Measurements from ENCODE around the gene PLEKHM2. TPM values are rescaled to one million over a fixed set of nuclear protein-coding genes. Genes with fewer than 3 reads are reported as not detected.

PLEKHM2 gene, protein sequence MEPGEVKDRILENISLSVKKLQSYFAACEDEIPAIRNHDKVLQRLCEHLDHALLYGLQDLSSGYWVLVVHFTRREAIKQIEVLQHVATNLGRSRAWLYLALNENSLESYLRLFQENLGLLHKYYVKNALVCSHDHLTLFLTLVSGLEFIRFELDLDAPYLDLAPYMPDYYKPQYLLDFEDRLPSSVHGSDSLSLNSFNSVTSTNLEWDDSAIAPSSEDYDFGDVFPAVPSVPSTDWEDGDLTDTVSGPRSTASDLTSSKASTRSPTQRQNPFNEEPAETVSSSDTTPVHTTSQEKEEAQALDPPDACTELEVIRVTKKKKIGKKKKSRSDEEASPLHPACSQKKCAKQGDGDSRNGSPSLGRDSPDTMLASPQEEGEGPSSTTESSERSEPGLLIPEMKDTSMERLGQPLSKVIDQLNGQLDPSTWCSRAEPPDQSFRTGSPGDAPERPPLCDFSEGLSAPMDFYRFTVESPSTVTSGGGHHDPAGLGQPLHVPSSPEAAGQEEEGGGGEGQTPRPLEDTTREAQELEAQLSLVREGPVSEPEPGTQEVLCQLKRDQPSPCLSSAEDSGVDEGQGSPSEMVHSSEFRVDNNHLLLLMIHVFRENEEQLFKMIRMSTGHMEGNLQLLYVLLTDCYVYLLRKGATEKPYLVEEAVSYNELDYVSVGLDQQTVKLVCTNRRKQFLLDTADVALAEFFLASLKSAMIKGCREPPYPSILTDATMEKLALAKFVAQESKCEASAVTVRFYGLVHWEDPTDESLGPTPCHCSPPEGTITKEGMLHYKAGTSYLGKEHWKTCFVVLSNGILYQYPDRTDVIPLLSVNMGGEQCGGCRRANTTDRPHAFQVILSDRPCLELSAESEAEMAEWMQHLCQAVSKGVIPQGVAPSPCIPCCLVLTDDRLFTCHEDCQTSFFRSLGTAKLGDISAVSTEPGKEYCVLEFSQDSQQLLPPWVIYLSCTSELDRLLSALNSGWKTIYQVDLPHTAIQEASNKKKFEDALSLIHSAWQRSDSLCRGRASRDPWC
- 56.1 and 75.3 TPM in 2 replicates for total RNA-seq

DNA sequence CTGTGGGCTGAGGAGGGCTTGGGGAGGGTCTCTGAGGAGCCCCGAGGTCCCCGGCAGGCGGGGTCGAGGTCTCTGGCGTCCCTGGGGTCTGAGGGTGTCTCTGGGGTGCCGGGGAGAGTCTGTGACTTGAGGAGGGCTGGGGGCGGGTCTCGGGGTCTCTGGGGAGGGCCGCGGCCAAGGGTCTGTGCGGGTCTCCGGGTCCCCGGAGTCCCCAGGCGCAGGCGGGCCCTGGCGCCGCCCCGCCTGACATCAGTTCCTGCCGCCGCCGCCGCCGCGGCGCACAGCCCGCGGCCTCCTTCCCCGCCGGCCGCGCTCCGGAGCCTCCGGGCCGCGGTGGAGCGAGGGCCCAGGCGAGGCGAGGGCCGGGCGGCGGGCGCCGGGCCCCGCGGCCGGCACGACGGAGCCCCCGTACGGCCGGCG is at the start of gene PLEKHM2:
PLEKHM2 (plus strand) TSS at position 279 of the 420 bp plus-strand sequence. CDS start 239 bp downstream, outside the sequence.

DNA sequence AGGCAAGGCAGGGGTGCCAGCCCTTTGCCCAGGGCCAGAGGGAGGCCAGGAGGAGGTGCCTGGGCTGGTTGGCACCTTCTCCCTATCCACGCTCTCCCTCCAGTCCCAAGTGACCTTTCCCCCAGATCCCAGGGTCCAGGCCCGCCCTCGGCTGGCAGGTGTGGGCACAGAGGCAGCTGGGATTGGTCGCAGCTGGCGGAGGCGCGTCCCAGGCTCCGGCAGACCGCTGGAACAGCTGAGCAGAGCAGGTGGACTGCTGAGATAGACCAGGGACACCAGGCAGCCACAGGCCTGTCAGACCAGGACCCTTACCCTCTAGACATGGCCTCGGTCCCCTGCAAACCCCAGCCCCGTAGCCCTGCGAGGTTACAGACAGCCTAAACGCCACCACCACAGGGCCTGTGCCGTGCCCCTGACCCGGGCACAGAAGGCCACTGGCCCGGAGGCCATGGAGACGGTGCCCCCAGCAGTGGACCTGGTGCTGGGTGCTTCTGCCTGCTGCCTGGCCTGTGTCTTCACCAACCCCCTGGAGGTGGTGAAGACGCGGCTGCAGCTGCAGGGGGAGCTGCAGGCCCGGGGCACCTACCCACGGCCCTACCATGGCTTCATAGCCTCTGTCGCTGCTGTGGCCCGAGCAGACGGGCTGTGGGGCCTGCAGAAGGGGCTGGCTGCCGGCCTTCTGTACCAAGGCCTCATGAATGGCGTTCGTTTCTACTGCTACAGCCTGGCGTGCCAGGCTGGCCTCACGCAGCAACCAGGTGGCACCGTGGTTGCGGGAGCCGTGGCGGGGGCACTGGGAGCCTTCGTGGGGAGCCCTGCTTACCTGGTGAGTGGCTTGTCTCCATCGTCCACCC is 52.1 kb downstream of the PLEKHM2 start, which contains the start of gene SLC25A34:
SLC25A34 (plus strand) TSS at position 221 of the 854 bp plus-strand sequence; CDS start at position 449, 228 bp downstream.

DNA sequence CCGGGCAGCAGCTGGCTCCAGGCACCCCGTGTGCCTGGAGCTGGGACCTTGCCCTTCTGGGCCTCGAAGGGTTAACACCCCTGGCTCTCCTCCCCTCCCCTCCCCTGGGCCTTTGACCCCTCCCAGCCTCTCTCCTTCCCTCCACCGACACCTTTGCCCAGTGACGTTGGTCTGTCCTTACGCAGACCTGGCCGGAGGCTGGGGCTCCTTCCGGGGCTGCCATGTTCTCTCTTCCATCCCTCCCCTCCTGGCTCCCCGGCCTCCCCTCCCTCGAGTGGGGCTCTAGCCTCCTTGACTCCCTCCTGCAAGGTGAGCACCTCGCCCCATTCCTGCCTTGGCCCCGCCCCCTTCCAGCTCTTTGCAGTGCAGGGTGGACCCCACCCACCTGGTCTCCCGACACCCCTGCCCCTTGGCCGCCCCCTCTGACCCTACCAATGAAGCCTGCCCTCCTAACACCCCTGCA is 58.2 kb downstream of the PLEKHM2 start, which contains the start of gene TMEM82:
TMEM82 (plus strand) TSS at position 161 of the 463 bp plus-strand sequence; CDS start at position 222, 61 bp downstream.

DNA sequence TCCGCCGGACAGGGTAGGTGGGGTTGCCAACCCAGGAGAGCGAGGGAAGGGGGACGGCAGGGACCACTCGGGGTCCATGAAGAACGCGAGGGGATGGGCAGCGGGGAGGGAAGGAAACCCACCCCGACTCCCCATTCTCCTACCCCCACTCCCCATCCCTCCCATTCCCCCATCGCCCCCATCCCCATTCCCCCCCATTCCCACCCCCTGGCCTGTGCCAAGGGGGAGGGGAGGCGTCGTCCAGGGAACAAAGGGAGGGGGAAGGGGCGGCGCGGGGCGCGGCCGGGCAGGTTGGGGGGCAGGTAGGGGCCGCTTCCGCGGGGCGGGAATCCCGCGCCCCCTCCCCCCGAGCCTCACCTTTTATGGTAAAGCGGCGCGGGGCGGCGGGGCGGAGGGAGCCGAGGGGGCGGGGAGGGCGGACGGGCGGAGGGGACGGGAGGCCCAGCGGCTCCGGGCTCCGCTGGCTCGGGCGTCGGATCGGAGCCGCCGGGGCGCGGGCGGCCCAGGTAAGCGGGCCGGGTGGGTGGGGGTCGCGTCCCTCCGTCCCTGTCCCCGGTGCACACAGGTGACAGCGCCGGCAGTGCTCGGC is 74.3 kb downstream of the PLEKHM2 start, which contains the start of gene FBLIM1:
FBLIM1 (plus strand) TSS at position 453 of the 589 bp plus-strand sequence. CDS start 6,189 bp downstream, outside the sequence.

Other genes with a start within 250 kb of the PLEKHM2 start
- not detected in 2 replicates for gene CTRC, start 245.9 kb upstream of the PLEKHM2 start, total RNA-seq
- gene CELA2A, start 227.6 kb upstream of the PLEKHM2 start, total RNA-seq = not detected in 2 replicates
- gene CELA2B, start 208.2 kb upstream of the PLEKHM2 start, total RNA-seq = not detected in 2 replicates
- 16.0 and 17.6 TPM in 2 replicates for gene CASP9, start 160.1 kb upstream of the PLEKHM2 start, total RNA-seq
- 8.6 and 12.7 TPM in 2 replicates for gene DNAJC16, start 157.5 kb upstream of the PLEKHM2 start, total RNA-seq
- 1.4 and 2.8 TPM in 2 replicates for gene AGMAT, start 99.3 kb upstream of the PLEKHM2 start, total RNA-seq
- gene DDI2, start 66.9 kb upstream of the PLEKHM2 start, total RNA-seq = 10.1 and 14.2 TPM in 2 replicates
- gene SLC25A34, start 51.9 kb downstream of the PLEKHM2 start, total RNA-seq = 0.13 and 2.1 TPM in 2 replicates
- not detected in 2 replicates for gene TMEM82, start 58.2 kb downstream of the PLEKHM2 start, total RNA-seq
- 198 and 268 TPM in 2 replicates for gene FBLIM1, start 74.5 kb downstream of the PLEKHM2 start, total RNA-seq
- 0.51 and 0.65 TPM in 2 replicates for gene UQCRHL, start 123.3 kb downstream of the PLEKHM2 start, total RNA-seq
- 11.2 and 17.1 TPM in 2 replicates for gene SPEN, start 163.4 kb downstream of the PLEKHM2 start, total RNA-seq

All from mesangial cell (primary cell).